MM.1S (cell line): ENCODE data around the gene DDAH1.

Experiments
- DNase-seq: peaks from one replicate; pipeline ENCODE4 v3.0.0-alpha.2; 2015
- H2AFZ ChIP-seq: fragments of 300-600 bp; sonication (generic); 2 replicates; pipeline ENCODE4 v1.6.0; 2016; ENCODE audit warnings: antibody characterized with exemption, low read length
- H3F3A ChIP-seq: fragments of 300-600 bp; sonication (generic); 2 replicates; pipeline ENCODE4 v1.6.1; 2016; ENCODE audit warnings: mild to moderate bottlenecking, antibody characterized with exemption, low read length, moderate library complexity, mixed read lengths; ENCODE audit not compliant: insufficient read depth
- H3K27ac ChIP-seq: fragments of 300-600 bp; sonication (generic); 2 replicates; pipeline ENCODE4 v1.5.1; 2016; ENCODE audit warnings: mild to moderate bottlenecking, low read length
- H3K27me3 ChIP-seq: fragments of 300-600 bp; sonication (generic); replicated peaks from 2 replicates; pipeline ENCODE4 v1.6.0; 2016; ENCODE audit warnings: low read length; ENCODE audit not compliant: insufficient read depth
- H3K36me3 ChIP-seq: fragments of 300-600 bp; sonication (generic); replicated peaks from 2 replicates; pipeline ENCODE4 v1.6.1; 2016; ENCODE audit warnings: mild to moderate bottlenecking, low read length, mixed read lengths; ENCODE audit not compliant: insufficient read depth
- H3K4me1 ChIP-seq: fragments of 300-600 bp; sonication (generic); 2 replicates; pipeline ENCODE4 v1.6.1; 2016; ENCODE audit warnings: low read length, mixed read lengths
- H3K4me2 ChIP-seq: fragments of 300-600 bp; sonication (generic); 2 replicates; pipeline ENCODE4 v1.6.0; 2016; ENCODE audit warnings: low read depth, low read length
- H3K4me3 ChIP-seq: fragments of 300-600 bp; sonication (generic); 2 replicates; pipeline ENCODE4 v1.5.1; 2016; ENCODE audit warnings: low read length, mixed read lengths
- H3K79me2 ChIP-seq: fragments of 300-600 bp; sonication (generic); 2 replicates; pipeline ENCODE4 v1.6.1; 2016; ENCODE audit warnings: mixed run types, low read length, mixed read lengths
- H3K9ac ChIP-seq: fragments of 300-600 bp; sonication (generic); 2 replicates; pipeline ENCODE4 v1.6.1; 2016; ENCODE audit warnings: low read length, mixed read lengths
- H3K9me2 ChIP-seq: fragments of 300-600 bp; sonication (generic); replicated peaks from 2 replicates; pipeline ENCODE4 v1.6.1; 2016; ENCODE audit warnings: mild to moderate bottlenecking, low read length, mixed read lengths; ENCODE audit not compliant: insufficient read depth
- H3K9me3 ChIP-seq: fragments of 300-600 bp; sonication (generic); replicated peaks from 2 replicates; pipeline ENCODE4 v1.6.1; 2016; ENCODE audit warnings: mild to moderate bottlenecking, low read length, mixed read lengths; ENCODE audit not compliant: insufficient read depth
- H4K20me1 ChIP-seq: fragments of 300-600 bp; sonication (generic); 2 replicates; pipeline ENCODE4 v1.6.1; 2016; ENCODE audit warnings: mild to moderate bottlenecking, low read length, moderate library complexity, mixed read lengths; ENCODE audit not compliant: insufficient read depth
- CTCF ChIP-seq: fragments of 300-600 bp; sonication (generic); IDR thresholded peaks from 2 replicates; pipeline ENCODE4 v1.5.1; 2016; ENCODE audit warnings: antibody characterized with exemption, low read length, mixed read lengths
- EZH2 ChIP-seq: fragments of 300-600 bp; sonication (generic); optimal IDR thresholded peaks from 2 replicates; pipeline ENCODE3; 2017; ENCODE audit warnings: low read depth, mild to moderate bottlenecking, antibody characterized with exemption, low read length, mixed read lengths
- EZH2phosphoT487 ChIP-seq: fragments of 300-600 bp; sonication (generic); IDR thresholded peaks from 2 replicates; pipeline ENCODE4 v1.6.1; 2018; ENCODE audit warnings: antibody characterized with exemption, low read length

Gene DDAH1

GRCh38 chr1:85284202-85284601 lies 180.8 kb downstream of the DDAH1 start:
- H3K27me3 ChIP-seq, result no peaks in the 10 kb centered on the region
- H3K9ac ChIP-seq, result no peak overlapping the region
- no peaks in the 10 kb centered on the region for H3K36me3 ChIP-seq
- no peak overlapping the region for H3K27ac ChIP-seq
- H4K20me1 ChIP-seq, result no peaks in the 10 kb centered on the region
- TF ChIP-seq EZH2 (no peak), CTCF (no peak)
- no peaks in the 10 kb centered on the region for H3K9me3 ChIP-seq
- H3K4me1 ChIP-seq, result no peaks in the 10 kb centered on the region
- no peaks in the 10 kb centered on the region for H3K9me2 ChIP-seq
- H3F3A ChIP-seq, result no peaks in the 10 kb centered on the region
- no peak for DNase-seq
- no peak overlapping the region for H2AFZ ChIP-seq
- H3K79me2 ChIP-seq, result no peaks in the 10 kb centered on the region
- H3K4me3 ChIP-seq, result no peak overlapping the region
- H3K4me2 ChIP-seq, result no peak overlapping the region

- Histone ChIP-seq H3K36me3 (no peaks in the 10 kb centered on the region), H3K4me2 (no peak overlapping the region), H3K27me3 (no peaks in the 10 kb centered on the region), H3K9me2 (no peaks in the 10 kb centered on the region), H3K4me3 (no peak overlapping the region), H3K79me2 (no peaks in the 10 kb centered on the region), H3K4me1 (no peaks in the 10 kb centered on the region), H4K20me1 (no peaks in the 10 kb centered on the region), H3K9ac (no peak overlapping the region), H3K9me3 (no peaks in the 10 kb centered on the region), H2AFZ (no peak overlapping the region), H3K27ac (no peak overlapping the region), H3F3A (no peaks in the 10 kb centered on the region)
- no peak for TF ChIP-seq CTCF
- TF ChIP-seq EZH2, result no peak
- TF ChIP-seq EZH2phosphoT487, result no peak
- no peak for DNase-seq
Observed at GRCh38 chr1:85283475-85284199, 181.3 kb downstream of the DDAH1 start.

GRCh38 chr1:85282424-85282823 lies 182.5 kb downstream of the DDAH1 start:
- no peak for TF ChIP-seq EZH2phosphoT487
- TF ChIP-seq EZH2, result no peak
- peak; percentile 22 for TF ChIP-seq CTCF
- no peak for DNase-seq

More at GRCh38 chr1:85282424-85282823, 182.5 kb downstream of the DDAH1 start:
- Histone ChIP-seq H3K36me3 (no peaks in the 10 kb centered on the region), H2AFZ (no peak overlapping the region), H3K27ac (no peak overlapping the region), H3K27me3 (no peaks in the 10 kb centered on the region), H3K4me2 (no peak overlapping the region), H3K9me3 (no peaks in the 10 kb centered on the region), H3K79me2 (no peaks in the 10 kb centered on the region), H3K9ac (no peak overlapping the region), H3K9me2 (no peaks in the 10 kb centered on the region), H3K4me3 (no peak overlapping the region), H4K20me1 (no peaks in the 10 kb centered on the region), H3K4me1 (no peaks in the 10 kb centered on the region), H3F3A (no peaks in the 10 kb centered on the region)
